Common myeloid progenitor, CD34-positive (primary cell): ENCODE results near the gene HEXIM1.
A peak's percentile ranks its signal among the peaks of the same experiment; 100 is the strongest.

Experiments used
- CTCF ChIA-PET: fragments of 350-600 bp; sonication (Branson Sonifier 250); formaldehyde crosslinking; loops from one replicate; lab custom pipeline; 2021; ENCODE audit warnings: antibody characterized with exemption; lab: Charles Lee
- POLR2A ChIA-PET: fragments of 350-600 bp; sonication (Branson Sonifier 250); formaldehyde crosslinking; loops from one replicate; lab custom pipeline; 2021; ENCODE audit warnings: antibody characterized with exemption; lab: Charles Lee
- DNase-seq, 3 donors: peaks; one replicate each; pipeline versions ENCODE4 v3.0.0 to v3.0.0-alpha.2; 2013
- H3K27ac ChIP-seq, 2 experiments: 1 replicate in 1 of 2; 2 replicates in 1 of 2; pipeline ENCODE4 v1.7.0; 2013; ENCODE audit warnings: inconsistent platforms in 2 of 2, low read length in 2 of 2, mild to moderate bottlenecking in 2 of 2, low read depth in 1 of 2, moderate library complexity in 1 of 2; ENCODE audit not compliant: severe bottlenecking in 2 of 2, insufficient read depth in 1 of 2, poor library complexity in 1 of 2
- H3K27me3 ChIP-seq, 5 experiments: replicated peaks in 2 of 5; 1 replicate in 3 of 5; 2 replicates in 2 of 5; pipeline versions ENCODE4 v1.6.1 to v1.7.0; 2013; ENCODE audit warnings: low read length in 4 of 5, mild to moderate bottlenecking in 2 of 5, moderate library complexity in 2 of 5, inconsistent platforms in 1 of 5; ENCODE audit not compliant: insufficient read depth in 5 of 5, control insufficient read depth in 4 of 5
- H3K36me3 ChIP-seq, 4 experiments: 1 replicate in 2 of 4; 2 replicates in 2 of 4; pipeline versions ENCODE4 v1.6.1 to v1.7.0; 2013; ENCODE audit warnings: low read length in 3 of 4, control low read depth in 1 of 4, mild to moderate bottlenecking in 1 of 4; ENCODE audit not compliant: control insufficient read depth in 4 of 4, insufficient read depth in 4 of 4
- H3K4me1 ChIP-seq, 4 experiments: 1 replicate in 3 of 4; 2 replicates in 1 of 4; pipeline versions ENCODE4 v1.6.1 to v1.7.1; 2013; ENCODE audit warnings: low read length in 3 of 4, mild to moderate bottlenecking in 3 of 4, control low read depth in 1 of 4, inconsistent platforms in 1 of 4, moderate library complexity in 1 of 4; ENCODE audit not compliant: control insufficient read depth in 4 of 4, insufficient read depth in 4 of 4; ENCODE audit errors: control extremely low read depth in 1 of 4
- H3K4me3 ChIP-seq, 7 experiments: 1 replicate in 4 of 7; 2 replicates in 3 of 7; pipeline versions ENCODE4 v1.5.1 to v1.7.0; 2013; ENCODE audit warnings: mild to moderate bottlenecking in 7 of 7, low read length in 6 of 7, moderate library complexity in 6 of 7, inconsistent platforms in 2 of 7, low read depth in 2 of 7, control low read depth in 1 of 7; ENCODE audit not compliant: insufficient read depth in 4 of 7, control insufficient read depth in 1 of 7; ENCODE audit errors: extremely low read depth in 1 of 7
- H3K9me3 ChIP-seq, 5 experiments: 1 replicate in 4 of 5; 2 replicates in 1 of 5; pipeline versions ENCODE4 v1.6.1 to v1.7.1; 2013; ENCODE audit warnings: low read length in 4 of 5, mild to moderate bottlenecking in 2 of 5, inconsistent platforms in 1 of 5, low read depth in 1 of 5, moderate library complexity in 1 of 5; ENCODE audit not compliant: control insufficient read depth in 4 of 5, insufficient read depth in 2 of 5; ENCODE audit errors: control extremely low read depth in 1 of 5
- WGBS: methylation state at CpG from one replicate; pipeline ENCODE4 v1.1.5; 2013; ENCODE audit not compliant: insufficient coverage; 5-methylcytosine and 5-hydroxymethylcytosine counted together

The HEXIM1 gene

GRCh38 chr17:45117334-45117733, 30.9 kb upstream of the HEXIM1 start:
- WGBS: 100% methylated on average over 1 of the region's 4 CpGs
- ChIA-PET POLR2A (no interaction called here), CTCF (interaction anchor here (1.1 to 3.5 kb wide), 4 partner anchors 9 to 21 kb away, joined by 3 to 16 read pairs (median 7); partner anchors contain the start of genes ACBD4 and PLCD3)
- H3K9me3 ChIP-seq: no peaks in the 10 kb centered on the region
- no peak for DNase-seq
- H3K4me1 ChIP-seq: peaks cover 0 to 5% (median 1%) of the 10 kb centered on the region in 4 experiments
- H3K36me3 ChIP-seq: no peaks in the 10 kb centered on the region
- H3K27ac ChIP-seq: no peak overlapping the region
- no peak overlapping the region for H3K4me3 ChIP-seq
- peaks cover 0 to 30% (median 7%) of the 10 kb centered on the region in 5 experiments for H3K27me3 ChIP-seq

GRCh38 chr17:45117848-45118646, 30.2 kb upstream of the HEXIM1 start:
- DNase-seq: no peak
- ChIA-PET CTCF (interaction anchor here (1.0 to 3.5 kb wide), 7 partner anchors 10 to 80 kb away, joined by 3 to 16 read pairs (median 8); partner anchors contain the start of gene ACBD4), POLR2A (no interaction called here)
- no peaks in the 10 kb centered on the region for H3K9me3 ChIP-seq
- peaks cover 0 to 5% (median 1%) of the 10 kb centered on the region in 4 experiments for H3K4me1 ChIP-seq
- WGBS: 97% methylated on average over 17 of the region's 20 CpGs
- H3K4me3 ChIP-seq: no peak overlapping the region
- peaks cover 0 to 30% (median 7%) of the 10 kb centered on the region in 5 experiments for H3K27me3 ChIP-seq
- H3K27ac ChIP-seq: no peak overlapping the region
- H3K36me3 ChIP-seq: no peaks in the 10 kb centered on the region

- Histone ChIP-seq H3K27me3 (peaks cover 0 to 30% (median 7%) of the 10 kb centered on the region in 5 experiments), H3K4me1 (peaks cover 0 to 7% (median 5%) of the 10 kb centered on the region in 4 experiments), H3K4me3 (no peak overlapping the region), H3K27ac (no peak overlapping the region), H3K9me3 (no peaks in the 10 kb centered on the region), H3K36me3 (no peaks in the 10 kb centered on the region)
- no peak for DNase-seq
- POLR2A ChIA-PET: no interaction called here
- 94% methylated on average over 21 of the region's 23 CpGs for WGBS
- CTCF ChIA-PET: interaction anchor here (0.6 to 3.5 kb wide), 7 partner anchors 11 to 79 kb away, joined by 3 to 16 read pairs (median 8); partner anchors contain the start of gene ACBD4
Measured at GRCh38 chr17:45118691-45119090, 29.6 kb upstream of the HEXIM1 start.

- 92% methylated on average over 6 of the region's 8 CpGs for WGBS
- Histone ChIP-seq H3K27ac (no peak overlapping the region), H3K4me3 (no peak overlapping the region), H3K27me3 (peaks cover 0 to 30% (median 7%) of the 10 kb centered on the region in 5 experiments), H3K9me3 (no peaks in the 10 kb centered on the region), H3K36me3 (no peaks in the 10 kb centered on the region), H3K4me1 (peaks cover 0 to 12% (median 7%) of the 10 kb centered on the region in 4 experiments)
- ChIA-PET POLR2A (no interaction called here), CTCF (interaction anchor here (0.9 to 3.5 kb wide), 3 partner anchors 20 to 199 kb away, joined by 3 to 16 read pairs (median 16); no protein-coding TSS in a partner anchor)
- no peak for DNase-seq
Measured at GRCh38 chr17:45119964-45120363, 28.3 kb upstream of the HEXIM1 start.

- no peaks in the 10 kb centered on the region for H3K36me3 ChIP-seq
- DNase-seq: no peak
- H3K4me3 ChIP-seq: peak overlapping the region in 1 of 7 experiments; percentile 11
- peaks cover 0 to 12% (median 7%) of the 10 kb centered on the region in 4 experiments for H3K4me1 ChIP-seq
- peaks cover 0 to 30% (median 7%) of the 10 kb centered on the region in 5 experiments for H3K27me3 ChIP-seq
- WGBS: 87% methylated on average over 15 of the region's 22 CpGs
- POLR2A ChIA-PET: no interaction called here
- CTCF ChIA-PET: interaction anchor here (2.9 kb wide), 1 partner anchor 21 kb away, joined by 16 read pairs; no protein-coding TSS in a partner anchor
- H3K27ac ChIP-seq: no peak overlapping the region
- H3K9me3 ChIP-seq: no peaks in the 10 kb centered on the region
Measured at GRCh38 chr17:45120558-45120957, 27.7 kb upstream of the HEXIM1 start.

- POLR2A ChIA-PET: no interaction called here
- 29% methylated on average over 42 of the region's 45 CpGs for WGBS
- Histone ChIP-seq H3K36me3 (no peaks in the 10 kb centered on the region), H3K27ac (no peak overlapping the region), H3K27me3 (peaks cover 0 to 30% (median 7%) of the 10 kb centered on the region in 5 experiments), H3K9me3 (no peaks in the 10 kb centered on the region), H3K4me3 (peak overlapping the region in 1 of 7 experiments; percentile 11), H3K4me1 (peaks cover 0 to 12% (median 7%) of the 10 kb centered on the region in 4 experiments)
- peak in 1 of 3 donors; percentile 27 for DNase-seq
- CTCF ChIA-PET: interaction anchor here (1.5 kb wide), 1 partner anchor 14 kb away, joined by 4 read pairs; no protein-coding TSS in a partner anchor
Measured at GRCh38 chr17:45121055-45121454, 27.2 kb upstream of the HEXIM1 start.
